Vagina (tissue), 2 donors: Measurements from ENCODE around the gene FBXL7. TPM values are rescaled to one million over a fixed set of nuclear protein-coding genes. Genes with fewer than 3 reads are reported as not detected.

Experiments used
- DNase-seq, 2 donors: peaks; one replicate each; pipeline ENCODE4 v3.0.0-alpha.2; 2017; ENCODE audit errors: extremely low spot score in 2 of 2
- H3K27ac ChIP-seq: fragments of 200-600 bp; sonication (generic); one replicate; pipeline ENCODE4 v1.5.1; 2019
- H3K27me3 ChIP-seq: fragments of 200-600 bp; sonication (generic); one replicate; pipeline ENCODE4 v1.5.1; 2019
- H3K36me3 ChIP-seq, 2 donors: fragments of 200-600 bp; sonication (generic); one replicate each; pipeline ENCODE4 v1.5.1; 2017 to 2019
- H3K4me1 ChIP-seq: fragments of 200-600 bp; sonication (generic); one replicate; pipeline ENCODE4 v1.5.1; 2019
- H3K4me3 ChIP-seq, 2 donors: fragments of 200-600 bp; sonication (generic); 1 replicate in 1 of 2; 2 replicates in 1 of 2; pipeline ENCODE4 v1.5.1; 2016 to 2019
- H3K9me3 ChIP-seq: fragments of 200-600 bp; sonication (generic); one replicate; pipeline ENCODE4 v1.5.1; 2019
- CTCF ChIP-seq, 3 experiments: fragments of 450-650 bp in 2 of 3; fragments of 200-600 bp in 1 of 3; sonication (generic) in 1 of 3; IDR thresholded peaks; one replicate each; pipeline ENCODE4 v1.5.1; 2017 to 2019; ENCODE audit warnings: antibody characterized with exemption in 3 of 3, mild to moderate bottlenecking in 2 of 3, moderate library complexity in 2 of 3
- POLR2A ChIP-seq, 2 donors: fragments of 450-650 bp; IDR thresholded peaks; one replicate each; pipeline ENCODE4 v1.6.1; 2017; ENCODE audit warnings: antibody characterized with exemption in 2 of 2, mild to moderate bottlenecking in 2 of 2, moderate library complexity in 2 of 2
- POLR2AphosphoS5 ChIP-seq, 2 donors: sonication (generic); formaldehyde crosslinking; IDR thresholded peaks; one replicate each; pipeline ENCODE4 v1.9.0; 2017; ENCODE audit warnings: antibody characterized with exemption in 2 of 2, mild to moderate bottlenecking in 2 of 2, low read depth in 1 of 2; ENCODE audit not compliant: insufficient read depth in 1 of 2
- intact Hi-C: fragments of 100-400 bp; cut with DNase I; formaldehyde crosslinking; loops from one replicate; pipeline ENCODE4 v1.15.1; 2023
- total RNA-seq: library from RNA; depleted of rRNA; stranded (reverse); fragments of >200 nt; gene quantifications from one replicate; pipeline ENCODE4 v1.2.3, GENCODE V29; 2016

FBXL7 gene
- total RNA-seq, 1 donor from 2014 or later: 21.1 TPM

DNA sequence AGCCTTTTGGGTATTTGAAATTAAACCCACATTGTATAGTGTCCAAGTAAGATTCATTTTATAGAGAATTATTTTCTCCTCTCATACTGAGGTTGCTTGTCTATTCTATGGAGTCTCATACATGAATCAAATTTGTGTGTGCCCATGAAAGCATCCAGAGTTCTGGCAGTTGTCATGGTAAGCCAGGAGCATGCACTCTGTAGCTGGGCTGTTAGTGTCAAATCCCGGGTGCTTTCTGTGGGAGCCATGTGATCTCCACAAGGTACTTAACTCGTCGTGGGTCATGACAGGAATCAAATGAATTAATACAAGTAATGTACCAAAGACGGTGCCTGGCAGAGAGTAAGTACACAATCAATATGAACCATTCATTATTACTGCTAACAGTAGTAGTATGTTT, 58.7 kb downstream of the FBXL7 start:
- peaks cover 4% of the 10 kb centered on the region for H3K4me1 ChIP-seq
- no peaks in the 10 kb centered on the region for H3K27me3 ChIP-seq
- H3K27ac ChIP-seq: no peak overlapping the region
- intact Hi-C loops: no loop called here
- H3K9me3 ChIP-seq: no peaks in the 10 kb centered on the region
- H3K36me3 ChIP-seq: peaks cover 0 to 4% of the 10 kb centered on the region in 2 donors
- H3K4me3 ChIP-seq: no peak overlapping the region
- no peak for DNase-seq
- TF ChIP-seq POLR2A (IDR thresholded peaks at IDR 0.05) (no peak), POLR2AphosphoS5 (IDR thresholded peaks at IDR 0.05; ENCODE audit: insufficient read depth in 1 of 2, low read depth in 1 of 2) (no peak), CTCF (IDR thresholded peaks at IDR 0.05) (no peak)

DNA sequence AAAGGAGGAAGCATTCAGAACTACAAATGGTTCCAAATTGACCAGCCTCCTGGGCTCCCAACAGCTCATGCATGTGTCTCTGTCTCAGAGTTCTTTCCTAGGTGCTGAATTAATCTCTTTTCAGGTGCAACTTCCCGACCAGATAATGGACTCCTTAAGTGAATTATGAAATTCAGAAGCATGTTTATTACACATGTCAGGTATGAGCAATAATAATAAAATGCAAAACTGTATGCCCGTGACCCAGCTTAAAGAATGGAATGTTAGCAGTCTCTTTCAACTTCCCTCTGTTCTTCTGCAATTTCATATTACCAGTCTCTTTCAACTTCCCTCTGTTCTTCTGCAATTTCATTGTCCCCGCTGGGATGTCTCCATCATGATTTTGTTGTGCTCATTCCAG, 60.4 kb downstream of the FBXL7 start:
- no peaks in the 10 kb centered on the region for H3K27me3 ChIP-seq
- peaks cover 8% of the 10 kb centered on the region for H3K4me1 ChIP-seq
- TF ChIP-seq POLR2A (IDR thresholded peaks at IDR 0.05): no peak
- TF ChIP-seq POLR2AphosphoS5 (IDR thresholded peaks at IDR 0.05; ENCODE audit: insufficient read depth in 1 of 2, low read depth in 1 of 2): no peak
- H3K4me3 ChIP-seq: no peak overlapping the region
- H3K9me3 ChIP-seq: no peaks in the 10 kb centered on the region
- DNase-seq: no peak
- intact Hi-C loops: no loop called here
- no peak overlapping the region for H3K27ac ChIP-seq
- peaks cover 0 to 4% of the 10 kb centered on the region in 2 donors for H3K36me3 ChIP-seq

GRCh38 chr5:15564523-15564922, 64.5 kb downstream of the FBXL7 start:
- intact Hi-C loops: no loop called here
- TF ChIP-seq CTCF (IDR thresholded peaks at IDR 0.05): no peak
- TF ChIP-seq POLR2AphosphoS5 (IDR thresholded peaks at IDR 0.05; ENCODE audit: insufficient read depth in 1 of 2, low read depth in 1 of 2): no peak
- no peak for TF ChIP-seq POLR2A (IDR thresholded peaks at IDR 0.05)
- Histone ChIP-seq H3K27ac (no peak overlapping the region), H3K4me3 (no peak overlapping the region), H3K27me3 (no peaks in the 10 kb centered on the region), H3K4me1 (peaks cover 8% of the 10 kb centered on the region), H3K9me3 (no peaks in the 10 kb centered on the region), H3K36me3 (peaks cover 0 to 4% of the 10 kb centered on the region in 2 donors)
- no peak for DNase-seq

- Histone ChIP-seq H3K36me3 (peaks cover 0 to 4% of the 10 kb centered on the region in 2 donors), H3K9me3 (no peaks in the 10 kb centered on the region), H3K27ac (no peak overlapping the region), H3K27me3 (no peaks in the 10 kb centered on the region), H3K4me1 (peaks cover 8% of the 10 kb centered on the region), H3K4me3 (no peak overlapping the region)
- intact Hi-C loops: no loop called here
- no peak for TF ChIP-seq CTCF (IDR thresholded peaks at IDR 0.05)
- TF ChIP-seq POLR2A (IDR thresholded peaks at IDR 0.05): no peak
- TF ChIP-seq POLR2AphosphoS5 (IDR thresholded peaks at IDR 0.05; ENCODE audit: insufficient read depth in 1 of 2, low read depth in 1 of 2): no peak
- no peak for DNase-seq
These were observed 65.0 kb downstream of the FBXL7 start for GRCh38 chr5:15564957-15565356.

DNA sequence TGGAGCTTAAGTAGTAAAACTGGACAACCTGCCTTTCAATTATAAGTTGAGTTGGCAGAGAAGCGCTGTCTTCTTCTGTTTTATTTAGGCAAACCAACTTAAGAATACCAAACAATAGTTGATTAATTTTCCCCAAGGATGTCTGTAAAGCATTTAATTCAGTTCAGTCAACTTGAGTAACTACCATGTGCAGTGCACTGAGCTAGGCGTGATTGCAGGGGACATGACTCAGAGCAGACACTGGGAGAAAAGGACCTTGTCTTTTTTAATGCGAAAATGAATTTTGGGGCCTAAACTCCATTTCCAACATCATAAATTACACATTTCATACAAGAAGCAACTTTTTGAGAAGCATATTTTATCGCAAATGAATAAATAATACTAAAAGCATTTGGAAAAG, 66.3 kb downstream of the FBXL7 start:
- H3K27ac ChIP-seq: no peak overlapping the region
- no peak for DNase-seq
- TF ChIP-seq POLR2AphosphoS5 (IDR thresholded peaks at IDR 0.05; ENCODE audit: insufficient read depth in 1 of 2, low read depth in 1 of 2) (no peak), CTCF (IDR thresholded peaks at IDR 0.05) (no peak), POLR2A (IDR thresholded peaks at IDR 0.05) (no peak)
- no peaks in the 10 kb centered on the region for H3K9me3 ChIP-seq
- no peak overlapping the region for H3K4me3 ChIP-seq
- H3K27me3 ChIP-seq: no peaks in the 10 kb centered on the region
- H3K4me1 ChIP-seq: peaks cover 8% of the 10 kb centered on the region
- intact Hi-C loops: no loop called here
- peaks cover 0 to 4% of the 10 kb centered on the region in 2 donors for H3K36me3 ChIP-seq
